Calu3 (cell line): ENCODE measurements around the gene CCDC136. TPM values are rescaled to one million over a fixed set of nuclear protein-coding genes. Genes with fewer than 3 reads are reported as not detected.

Experiments used
- Bru-seq: library from RNA; stranded (reverse); fragments of 400-500 nt; gene quantifications from one replicate; lab custom pipeline; 2021; lab: Mats Ljungman, UMichigan
- BruChase-seq, 2 experiments: library from RNA; stranded (reverse); fragments of 400-500 nt; gene quantifications; one replicate each; lab custom pipeline; 2021; lab: Mats Ljungman, UMichigan
- BruUV-seq: library from RNA; stranded (reverse); fragments of 400-500 nt; replicated peaks from 2 replicates; lab custom pipeline; 2021; lab: Mats Ljungman, UMichigan
- CTCF ChIA-PET: fragments of 300-600 bp; sonication (Branson Sonifier 250); formaldehyde crosslinking; loops from one replicate; lab custom pipeline; 2022; ENCODE audit warnings: antibody characterized with exemption; lab: Charles Lee
- DNase-seq: peaks from one replicate; pipeline ENCODE4 v3.0.0; 2022
- H3K27ac Mint-ChIP-seq: one replicate; pipeline ENCODE4 v1.8.0; 2022; ENCODE audit warnings: mixed read lengths; ENCODE audit not compliant: unreplicated experiment
- H3K27me3 Mint-ChIP-seq: one replicate; pipeline ENCODE4 v1.8.0; 2022; ENCODE audit warnings: mixed read lengths; ENCODE audit not compliant: unreplicated experiment
- H3K36me3 Mint-ChIP-seq: one replicate; pipeline ENCODE4 v1.8.0; 2022; ENCODE audit warnings: mild to moderate bottlenecking, moderate library complexity, mixed read lengths; ENCODE audit not compliant: insufficient read depth, unreplicated experiment
- H3K4me1 Mint-ChIP-seq: one replicate; pipeline ENCODE4 v1.8.0; 2022; ENCODE audit warnings: mild to moderate bottlenecking, low read depth, mixed read lengths; ENCODE audit not compliant: unreplicated experiment
- H3K4me3 Mint-ChIP-seq: one replicate; pipeline ENCODE4 v1.8.0; 2022; ENCODE audit warnings: mild to moderate bottlenecking, low read depth, moderate library complexity, mixed read lengths; ENCODE audit not compliant: unreplicated experiment
- H3K9me3 Mint-ChIP-seq: one replicate; pipeline ENCODE4 v1.8.0; 2022; ENCODE audit warnings: low read depth, mixed read lengths; ENCODE audit not compliant: unreplicated experiment
- CTCF ChIP-seq: fragments of 200-600 bp; IDR thresholded peaks from one replicate; pipeline ENCODE4 v1.8.0; 2022; ENCODE audit warnings: antibody characterized with exemption; ENCODE audit not compliant: unreplicated experiment
- intact Hi-C: fragments of 100-400 bp; cut with micrococcal nuclease; formaldehyde crosslinking; loops from one replicate; pipeline ENCODE4 v1.10.0; 2022; ENCODE audit not compliant: unreplicated experiment
- long read RNA-seq: library from polyadenylated mRNA; stranded (forward); transcript quantifications from one replicate; pipeline ENCODE4 v2.0.0, GENCODE V29; 2022
- total RNA-seq: library from RNA; stranded (reverse); gene quantifications from 2 replicates; pipeline ENCODE4 v1.2.3, GENCODE V29; 2022

CCDC136 gene
- total RNA-seq (2.2 and 5.9 TPM in 2 replicates), Bru-seq, nascent RNA (percentile 28 among the genes with signal in this experiment), BruChase-seq, experiment 1, labeled RNA remaining after a 6-hour chase (percentile 27 among the genes with signal in this experiment), BruChase-seq, experiment 2, labeled RNA remaining after a 2-hour chase (percentile 33 among the genes with signal in this experiment)
- long read RNA-seq: 0 reads

DNA sequence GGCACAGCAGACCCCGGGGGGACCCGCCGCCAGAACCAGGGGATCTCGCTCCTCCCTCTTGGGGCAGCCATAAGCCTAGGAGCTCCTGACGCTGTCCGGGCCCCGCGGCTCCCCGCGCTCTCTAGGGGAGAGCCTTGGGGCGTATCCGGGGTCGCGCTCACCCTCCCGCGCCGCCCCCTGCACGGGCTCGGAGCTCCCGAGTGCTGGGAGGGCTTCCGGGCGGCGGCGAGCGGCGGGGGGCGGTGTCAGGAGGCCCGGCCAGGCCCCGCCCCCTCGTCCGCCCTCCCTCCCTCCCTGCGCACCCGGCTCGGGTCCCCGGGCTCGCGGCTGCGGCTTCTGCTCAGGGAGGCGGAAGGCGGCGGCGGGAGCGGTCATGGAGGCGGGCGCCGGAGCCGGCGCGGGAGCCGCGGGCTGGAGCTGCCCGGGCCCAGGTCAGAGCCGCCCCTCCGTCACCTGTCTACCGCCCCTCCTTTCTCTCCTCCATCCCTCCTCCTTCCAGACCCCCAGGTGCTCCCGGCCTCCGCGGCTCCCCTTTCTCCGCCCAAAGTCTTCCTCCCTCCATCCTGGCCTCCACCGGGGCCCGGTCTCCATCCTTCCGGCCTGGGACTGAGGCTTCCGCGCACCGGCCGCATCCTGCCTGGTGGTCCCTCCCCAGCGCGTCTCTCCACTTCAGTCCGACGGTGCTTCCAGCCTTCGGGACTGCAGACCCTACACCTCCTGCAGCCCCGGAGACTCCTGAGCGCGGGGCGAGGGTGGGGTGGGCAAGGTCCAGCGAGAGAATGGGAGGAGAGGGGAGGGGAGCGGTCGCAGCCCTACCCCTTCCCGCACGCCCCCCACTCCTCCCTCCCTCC is at the start of gene CCDC136:
Gene CCDC136 (plus strand): TSS at position 848 of the 851 bp plus-strand sequence. CDS start 444 bp downstream, outside the sequence.
- CTCF ChIA-PET: interaction anchor here (0.5 kb wide), 1 partner anchor 91 kb away, joined by 3 read pairs; no protein-coding TSS in a partner anchor
- no TSS peak for BruUV-seq

GRCh38 chr7:128742206-128742605 is 49.6 kb upstream of the CCDC136 start:
- DNase-seq: no peak
- TF ChIP-seq CTCF: no peak
- no peak overlapping the region for H3K27ac Mint-ChIP-seq
- peaks cover 32% of the 10 kb centered on the region for H3K4me1 Mint-ChIP-seq
- intact Hi-C loops: no loop called here
- peaks cover 26% of the 10 kb centered on the region for H3K36me3 Mint-ChIP-seq
- H3K4me3 Mint-ChIP-seq: no peak overlapping the region
- CTCF ChIA-PET: no interaction called here
- H3K9me3 Mint-ChIP-seq: no peaks in the 10 kb centered on the region
- no TSS peak for BruUV-seq
- H3K27me3 Mint-ChIP-seq: no peaks in the 10 kb centered on the region

More for the DNA sequence above, at the start of gene CCDC136:
- TF ChIP-seq CTCF: no peak
- Mint-ChIP-seq H3K36me3 (peaks cover 15% of the 10 kb centered on the region), H3K27me3 (peaks cover 70% of the 10 kb centered on the region), H3K4me3 (peak within 1 kb of the TSS; percentile 76), H3K9me3 (no peaks in the 10 kb centered on the region), H3K4me1 (no peaks in the 10 kb centered on the region), H3K27ac (no peak within 1 kb of the TSS)
- DNase-seq: peak; percentile 71
- intact Hi-C loops: loop anchor here (5.0 kb wide), 1 partner anchor 91 kb away; no protein-coding TSS in a partner anchor

- DNase-seq: no peak
- BruUV-seq: no TSS peak
- H3K36me3 Mint-ChIP-seq: peaks cover 32% of the 10 kb centered on the region
These were observed 48.5 kb upstream of the CCDC136 start for GRCh38 chr7:128743112-128743772.

More at GRCh38 chr7:128743112-128743772, 48.5 kb upstream of the CCDC136 start:
- Mint-ChIP-seq H3K9me3 (no peaks in the 10 kb centered on the region), H3K4me3 (no peak overlapping the region), H3K27ac (no peak overlapping the region), H3K27me3 (no peaks in the 10 kb centered on the region), H3K4me1 (peaks cover 24% of the 10 kb centered on the region)
- intact Hi-C loops: no loop called here
- CTCF ChIA-PET: interaction anchor here (0.7 kb wide), 1 partner anchor 14 kb away, joined by 3 read pairs; no protein-coding TSS in a partner anchor
- no peak for TF ChIP-seq CTCF
